RWPE1 (cell line): ENCODE results near the gene TLCD3B.

ENCODE experiments used
- CTCF ChIA-PET: fragments of 350-600 bp; sonication (Branson Sonifier 250); formaldehyde crosslinking; extraction: SDS; loops from one replicate; lab custom pipeline; 2021; lab: Yijun Ruan, JAX
- POLR2A ChIA-PET: fragments of 400-600 bp; formaldehyde crosslinking; extraction: SDS; loops from one replicate; lab custom pipeline; 2020; ENCODE audit warnings: antibody characterized with exemption; ENCODE audit not compliant: low non-redundant PET; lab: Yijun Ruan, JAX
- DNase-seq: peaks from one replicate; pipeline ENCODE4 v3.0.0; 2012; ENCODE audit warnings: low spot score
- H3K27ac ChIP-seq: fragments of 450-650 bp; 2 replicates; pipeline ENCODE4 v1.5.1; 2017
- TF ChIP-seq, protein P1 (sequence below): fragments of 450-650 bp; conservative IDR thresholded peaks from 2 replicates; pipeline ENCODE4 v1.5.1; 2017; ENCODE audit warnings: low read depth, mild to moderate bottlenecking

TLCD3B gene

DNA sequence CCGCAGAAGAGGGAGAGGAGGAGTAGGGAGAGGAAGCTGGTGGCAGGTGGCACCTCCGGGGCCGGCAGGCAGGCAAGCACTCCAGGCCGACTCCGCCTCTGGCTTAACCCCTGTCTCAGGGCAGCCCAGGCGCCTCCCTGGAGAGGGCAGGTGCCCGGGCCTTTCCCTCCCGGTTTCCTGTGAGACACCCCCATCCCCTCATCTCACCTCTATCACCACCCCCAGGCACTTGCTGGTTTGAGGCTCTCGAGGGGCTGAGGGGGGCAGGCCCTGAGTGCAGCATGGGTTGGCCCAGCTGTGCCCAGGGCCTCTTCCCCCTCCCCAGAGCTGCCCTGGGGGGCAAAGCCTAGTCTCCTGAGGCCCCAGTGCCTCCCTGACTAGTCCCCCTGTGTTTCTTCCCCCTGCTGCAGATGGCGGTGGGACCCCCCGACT is 26.2 kb downstream of the TLCD3B start:
- no peak for DNase-seq
- ChIA-PET POLR2A (no interaction called here), CTCF (interaction anchor here (1.5 to 1.7 kb wide), 2 partner anchors 13 to 18 kb away, joined by 3 to 17 read pairs; partner anchors contain the start of gene C16orf92)
- TF ChIP-seq, protein P1, sequence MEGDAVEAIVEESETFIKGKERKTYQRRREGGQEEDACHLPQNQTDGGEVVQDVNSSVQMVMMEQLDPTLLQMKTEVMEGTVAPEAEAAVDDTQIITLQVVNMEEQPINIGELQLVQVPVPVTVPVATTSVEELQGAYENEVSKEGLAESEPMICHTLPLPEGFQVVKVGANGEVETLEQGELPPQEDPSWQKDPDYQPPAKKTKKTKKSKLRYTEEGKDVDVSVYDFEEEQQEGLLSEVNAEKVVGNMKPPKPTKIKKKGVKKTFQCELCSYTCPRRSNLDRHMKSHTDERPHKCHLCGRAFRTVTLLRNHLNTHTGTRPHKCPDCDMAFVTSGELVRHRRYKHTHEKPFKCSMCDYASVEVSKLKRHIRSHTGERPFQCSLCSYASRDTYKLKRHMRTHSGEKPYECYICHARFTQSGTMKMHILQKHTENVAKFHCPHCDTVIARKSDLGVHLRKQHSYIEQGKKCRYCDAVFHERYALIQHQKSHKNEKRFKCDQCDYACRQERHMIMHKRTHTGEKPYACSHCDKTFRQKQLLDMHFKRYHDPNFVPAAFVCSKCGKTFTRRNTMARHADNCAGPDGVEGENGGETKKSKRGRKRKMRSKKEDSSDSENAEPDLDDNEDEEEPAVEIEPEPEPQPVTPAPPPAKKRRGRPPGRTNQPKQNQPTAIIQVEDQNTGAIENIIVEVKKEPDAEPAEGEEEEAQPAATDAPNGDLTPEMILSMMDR = no peak
- H3K27ac ChIP-seq = peak overlapping the region; percentile 59

- POLR2A ChIA-PET = no interaction called here
- H3K27ac ChIP-seq = peak overlapping the region; percentile 59
- TF ChIP-seq, protein P1 = no peak
- DNase-seq = no peak
- CTCF ChIA-PET = interaction anchor here (1.5 kb wide), 1 partner anchor 19 kb away, joined by 3 read pairs; the partner anchor contains the start of gene C16orf92
Measured at GRCh38 chr16:30004424-30004776, 26.7 kb downstream of the TLCD3B start.

- DNase-seq = no peak
- ChIA-PET CTCF (no interaction called here), POLR2A (no interaction called here)
- TF ChIP-seq, protein P1 = no peak
- H3K27ac ChIP-seq = peak overlapping the region; percentile 59
Measured at GRCh38 chr16:30003670-30004423, 27.2 kb downstream of the TLCD3B start.

DNA sequence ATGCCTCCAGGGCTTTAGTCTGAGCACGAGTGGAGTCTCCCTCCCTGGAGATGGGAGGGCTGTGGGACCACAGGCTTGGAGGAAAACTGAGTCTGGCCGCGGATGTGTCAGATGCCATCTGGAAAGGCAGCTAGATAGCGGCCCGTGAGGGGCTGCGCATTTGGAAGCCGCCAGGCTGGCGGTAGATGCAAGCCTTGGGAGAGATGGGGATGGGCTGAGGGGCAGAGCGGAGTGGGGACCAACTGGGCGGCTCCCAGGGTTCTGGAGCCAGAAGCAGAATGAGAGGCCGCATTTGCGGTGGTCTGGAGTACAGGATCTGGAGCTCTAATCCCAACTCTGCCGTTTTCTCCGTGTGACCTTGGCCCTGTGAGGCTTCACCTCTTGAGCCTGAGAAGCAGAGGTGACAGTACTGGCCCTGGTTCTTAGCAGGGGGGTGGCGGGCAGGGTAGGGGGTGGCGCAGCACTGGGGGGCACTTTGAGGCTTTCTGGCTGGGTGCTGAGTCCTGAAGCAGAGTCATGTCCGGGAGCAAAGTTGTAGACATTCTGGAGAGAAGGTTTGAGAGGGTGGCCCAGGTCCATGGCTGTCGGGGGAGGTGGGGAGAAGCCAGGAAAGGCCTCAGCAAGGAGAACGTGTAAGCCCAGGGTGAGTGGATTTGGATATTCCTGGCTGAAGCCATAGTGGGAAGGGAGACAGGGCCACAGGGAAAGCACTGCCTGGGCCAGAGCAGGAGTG is 28.3 kb downstream of the TLCD3B start:
- POLR2A ChIA-PET = interaction anchor here (0.5 to 0.6 kb wide), 2 partner anchors 9 to 102 kb away, joined by 3 read pairs; no protein-coding TSS in a partner anchor
- TF ChIP-seq, protein P1 = no peak
- H3K27ac ChIP-seq = peak overlapping the region; percentile 59
- CTCF ChIA-PET = no interaction called here
- DNase-seq = no peak

- CTCF ChIA-PET = interaction anchor here (0.7 kb wide), 1 partner anchor 89 kb away, joined by 4 read pairs; no protein-coding TSS in a partner anchor
Measured at GRCh38 chr16:30000735-30001631, 30.1 kb downstream of the TLCD3B start.

More at GRCh38 chr16:30000735-30001631, 30.1 kb downstream of the TLCD3B start:
- POLR2A ChIA-PET = no interaction called here
- H3K27ac ChIP-seq = peak overlapping the region; percentile 59
- TF ChIP-seq, protein P1 = no peak
- no peak for DNase-seq
